Skin of body (tissue), 2 donors: ENCODE data around the gene TBX18. TPM values are rescaled to one million over a fixed set of nuclear protein-coding genes. Genes with fewer than 3 reads are reported as not detected.

Experiments used
- DNase-seq: peaks from one replicate; lab custom pipeline; 2025; lab: John Stamatoyannopoulos, UW
- total RNA-seq: library from RNA; depleted of rRNA; stranded (reverse); fragments of >200 nt; gene quantifications from one replicate; pipeline ENCODE4 v1.2.3, GENCODE V29; 2014

The TBX18 gene
- 33.5 TPM for total RNA-seq

DNA sequence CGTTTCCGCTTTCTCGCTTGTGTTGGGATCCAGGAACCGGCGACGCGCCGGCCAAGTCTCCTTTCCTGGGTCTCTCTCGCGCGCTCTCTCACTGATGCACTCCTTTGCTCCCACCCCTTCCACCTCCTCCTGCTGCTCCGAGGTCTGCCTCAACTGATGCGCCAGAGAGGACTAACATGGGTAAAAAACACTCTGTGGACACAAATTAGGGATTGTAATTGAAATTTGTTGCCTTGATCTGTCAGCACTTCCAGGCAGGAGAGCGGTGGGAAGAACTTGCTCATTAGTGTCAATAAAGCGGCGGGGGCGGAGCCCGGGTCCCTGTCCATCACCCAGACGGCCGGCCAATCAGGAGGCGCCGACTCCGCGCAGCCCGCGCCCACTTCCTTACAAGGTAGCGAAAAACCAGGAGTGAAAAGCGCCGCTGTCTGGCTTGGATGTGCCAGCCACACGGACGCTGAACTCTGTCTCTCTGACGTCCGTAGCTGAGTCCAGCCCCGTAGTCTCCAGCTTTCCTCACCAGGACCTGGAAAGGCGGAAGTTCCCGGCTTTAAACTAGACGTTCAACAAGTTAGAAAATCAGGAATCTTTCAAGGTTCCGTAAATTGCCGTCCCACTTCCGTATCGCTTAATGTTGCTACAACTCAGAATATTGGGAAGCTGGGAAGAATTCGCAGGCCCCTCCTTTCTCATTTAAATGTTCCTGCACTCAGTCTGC lies at the start of gene TBX18:
Gene TBX18 (minus strand): TSS at position 267 of the 718 bp plus-strand sequence. CDS start 417 bp downstream, outside the sequence.
- peak; percentile 95 for DNase-seq

DNA sequence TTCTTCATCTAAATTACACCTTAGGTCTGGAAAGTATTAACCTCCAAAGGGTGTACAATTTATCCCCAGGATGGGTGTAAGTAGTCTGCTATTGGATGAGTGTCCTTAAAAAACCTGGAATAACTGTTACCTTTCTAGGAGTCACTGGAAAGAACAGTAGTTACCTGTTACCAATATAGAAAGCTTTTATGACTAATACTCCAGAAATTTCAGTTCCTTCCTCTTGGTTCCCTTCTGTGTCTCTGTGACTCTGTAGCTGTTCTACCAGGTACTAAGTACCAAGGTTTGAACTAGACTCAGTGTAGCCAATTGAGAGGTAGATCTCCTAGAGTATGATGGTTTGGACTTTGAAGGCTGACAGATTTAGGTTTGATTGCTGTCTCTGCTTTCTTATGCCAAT lies 47.0 kb upstream of the TBX18 start:
- DNase-seq, result no peak

DNA sequence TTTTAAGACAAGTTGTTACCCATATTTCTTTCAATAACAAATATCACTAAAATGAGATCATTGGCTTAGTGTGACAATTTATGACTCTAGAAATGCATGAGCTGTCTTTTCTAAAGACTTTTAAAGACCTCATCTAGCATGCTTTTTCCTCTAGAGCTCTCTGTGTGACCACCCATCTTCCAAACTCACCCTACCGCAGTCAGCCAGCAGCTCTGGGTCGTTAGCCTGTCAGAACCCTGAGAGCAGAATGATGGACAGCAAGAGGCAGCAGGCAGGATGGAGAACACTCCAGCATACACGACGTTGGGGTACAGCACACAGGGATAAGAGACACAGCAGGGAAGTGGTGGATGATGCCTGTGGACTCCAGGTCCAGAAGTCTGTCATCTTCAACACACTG lies 45.1 kb upstream of the TBX18 start:
- DNase-seq, result peak; percentile 92

DNA sequence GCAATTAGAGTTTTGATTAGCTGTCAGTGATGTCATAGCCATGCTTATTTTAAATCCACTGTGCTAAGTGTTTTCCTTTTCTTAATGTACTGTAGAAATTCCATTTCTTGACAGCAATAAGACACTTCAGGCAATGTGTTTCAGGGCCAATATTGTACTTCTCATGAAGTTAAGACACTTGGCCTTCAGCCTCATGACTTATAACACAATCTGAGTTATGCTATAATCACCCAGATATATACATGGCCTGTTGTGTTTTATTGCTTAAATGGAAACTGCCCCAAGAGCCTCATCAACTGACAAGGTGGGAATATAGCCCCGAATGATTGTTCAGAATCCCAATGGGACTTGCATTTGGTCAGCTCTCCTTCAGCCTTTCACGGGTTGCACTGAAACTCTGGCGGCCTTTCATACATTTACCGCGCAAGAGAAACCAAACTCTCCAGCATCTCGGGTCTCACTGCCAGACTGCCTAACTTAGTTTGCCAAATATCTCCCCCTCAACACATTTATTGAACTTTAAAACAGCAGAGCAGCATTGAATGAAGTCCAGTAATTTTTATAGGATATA lies 44.2 kb upstream of the TBX18 start:
- DNase-seq, result peak; percentile 97

DNA sequence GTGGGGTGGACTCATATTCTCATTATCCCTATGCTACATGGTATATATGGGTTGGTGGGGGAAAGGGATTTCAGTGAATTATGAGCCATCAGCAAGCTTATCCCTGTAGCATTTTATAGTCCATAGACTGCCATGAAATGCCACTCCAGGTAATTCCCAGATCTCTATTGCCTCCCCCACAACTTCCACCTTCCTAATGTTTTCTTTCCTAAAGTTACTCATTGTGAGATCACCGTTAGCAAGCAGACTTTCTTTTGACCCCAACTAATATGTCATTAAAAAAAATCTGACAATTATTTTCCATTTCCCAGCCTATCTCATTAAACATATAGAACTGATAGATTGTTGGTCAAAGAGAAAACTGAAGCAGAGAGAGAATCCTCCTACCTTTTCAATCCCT lies 40.7 kb upstream of the TBX18 start:
- no peak for DNase-seq

DNA sequence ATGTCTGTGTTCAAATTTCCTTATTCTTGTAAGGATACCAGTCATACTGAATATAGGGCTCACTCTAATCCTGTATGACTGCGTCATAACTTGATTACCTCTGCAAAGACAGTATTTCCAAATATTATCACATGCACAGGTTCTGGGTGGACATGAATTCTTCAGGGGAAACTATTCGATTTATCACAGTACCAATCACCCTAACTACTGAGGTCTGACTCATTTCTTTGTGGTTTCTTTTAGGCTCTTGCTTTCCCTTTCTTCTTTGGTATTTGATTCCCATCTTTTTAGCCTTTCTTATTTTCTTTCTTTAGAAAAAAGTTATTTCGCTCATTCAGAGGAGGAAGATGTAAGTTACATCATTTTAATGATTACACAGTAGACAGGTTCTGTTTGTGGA lies 40.3 kb upstream of the TBX18 start:
- no peak for DNase-seq

DNA sequence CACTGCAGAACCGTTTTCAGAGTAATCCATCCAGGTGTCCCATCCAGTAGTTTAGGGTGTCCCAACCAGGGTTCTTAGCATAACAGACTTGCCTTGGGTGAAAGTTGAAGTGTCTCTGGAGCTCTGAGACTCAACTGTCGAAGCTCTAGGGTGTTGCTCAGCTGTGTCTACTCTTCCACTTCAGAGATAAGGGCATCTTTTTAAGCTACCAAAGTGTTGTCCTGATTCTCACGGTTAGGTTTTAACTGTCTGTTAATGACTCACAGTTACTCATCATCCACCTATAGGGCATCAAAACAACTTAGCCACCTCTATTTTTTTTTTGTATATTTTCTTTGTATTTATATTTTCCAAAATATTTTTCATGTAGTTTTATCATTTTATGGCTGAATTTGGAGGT lies 36.9 kb upstream of the TBX18 start:
- DNase-seq, result no peak

DNA sequence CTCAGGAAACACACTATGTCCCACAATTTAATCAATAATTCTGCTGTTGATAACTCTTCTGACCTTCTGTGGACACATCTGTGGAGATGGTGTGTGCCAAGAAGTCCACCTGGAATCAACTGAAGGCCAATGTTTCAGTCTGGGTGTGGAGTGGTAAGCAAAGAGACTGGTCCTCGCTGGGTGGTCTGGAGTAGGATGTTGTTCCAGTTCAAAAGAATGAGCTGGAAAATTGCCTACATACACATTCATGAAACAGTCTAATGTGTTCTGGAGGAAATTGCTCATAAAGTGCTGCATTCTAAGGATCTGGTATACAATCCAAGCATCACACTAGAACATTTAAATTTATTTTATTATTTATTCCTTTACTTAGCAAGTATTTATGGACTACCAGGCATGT lies 33.9 kb upstream of the TBX18 start:
- DNase-seq, result no peak

DNA sequence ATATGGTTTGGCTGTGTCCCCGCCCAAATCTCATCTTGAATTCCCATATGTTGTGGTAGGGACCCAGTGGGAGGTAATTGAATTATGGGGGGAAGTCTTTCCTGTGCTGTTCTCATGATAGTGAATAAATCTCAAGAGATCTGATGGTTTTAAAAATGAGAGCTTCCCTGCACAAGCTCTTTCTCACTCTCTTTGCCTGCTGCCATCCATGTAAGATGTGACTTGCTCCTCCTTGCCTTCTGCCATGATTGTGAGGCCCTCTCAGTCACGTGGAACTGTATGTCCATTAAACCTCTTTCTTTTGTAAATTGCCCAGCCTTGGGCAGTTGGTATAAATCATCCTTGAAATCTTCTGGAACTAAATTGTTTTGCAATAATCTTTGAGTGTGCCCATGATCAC lies 31.9 kb upstream of the TBX18 start:
- no peak for DNase-seq

DNA sequence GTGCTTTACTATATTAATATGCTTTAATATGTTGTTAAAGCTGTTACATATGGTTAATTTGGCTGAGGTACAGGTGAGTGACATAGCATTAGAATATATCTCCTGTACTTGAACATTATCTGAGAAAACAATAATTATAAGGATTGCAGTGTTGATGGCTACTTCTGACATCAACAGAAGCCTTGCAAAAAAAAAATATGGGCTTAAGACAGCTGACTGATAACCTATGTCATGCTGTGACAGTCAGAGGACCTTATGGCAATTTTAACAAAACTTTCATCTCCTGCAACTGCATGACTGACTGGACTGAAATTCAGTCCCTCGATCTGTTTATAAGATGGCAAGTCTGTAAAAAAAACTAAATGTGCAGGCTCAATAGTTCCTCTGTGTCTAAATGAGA lies 27.5 kb upstream of the TBX18 start:
- DNase-seq, result no peak

DNA sequence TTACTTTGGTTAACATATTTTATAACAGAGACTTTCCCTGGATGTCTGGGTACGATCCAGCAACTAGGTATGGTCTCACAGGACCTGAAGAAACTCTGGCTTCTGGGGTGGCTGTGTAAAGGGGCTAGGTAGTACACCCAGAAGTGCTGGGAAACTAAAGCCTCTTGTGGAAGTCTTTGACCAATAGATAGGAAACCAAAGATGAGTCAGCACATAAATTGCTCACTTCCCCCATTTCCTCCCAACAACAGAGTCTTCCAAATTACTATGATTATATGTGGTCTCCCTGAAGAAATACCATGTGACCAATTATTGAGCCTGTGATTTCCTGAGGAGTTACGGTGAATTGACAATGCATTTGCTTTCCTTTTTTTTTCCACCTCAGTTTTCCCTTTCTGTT lies 26.8 kb upstream of the TBX18 start:
- DNase-seq, result no peak

DNA sequence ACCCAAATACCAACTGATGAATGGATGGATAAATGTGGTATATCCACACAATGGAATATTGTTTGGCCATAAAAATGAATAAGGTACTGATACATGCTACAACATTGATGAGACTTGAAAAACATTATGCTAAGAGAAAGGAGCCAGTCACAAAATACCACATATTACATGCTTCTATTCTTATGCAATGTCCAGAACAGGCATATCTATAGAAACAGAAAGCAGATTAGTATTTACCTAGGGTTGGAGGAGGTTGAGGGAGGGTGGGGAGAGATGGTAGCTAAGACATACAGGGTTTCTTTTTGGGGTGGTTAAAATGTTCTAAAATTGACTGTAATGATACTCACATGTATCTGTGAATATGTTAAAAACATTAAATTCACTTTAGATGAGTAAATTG lies 24.8 kb upstream of the TBX18 start:
- no peak for DNase-seq

DNA sequence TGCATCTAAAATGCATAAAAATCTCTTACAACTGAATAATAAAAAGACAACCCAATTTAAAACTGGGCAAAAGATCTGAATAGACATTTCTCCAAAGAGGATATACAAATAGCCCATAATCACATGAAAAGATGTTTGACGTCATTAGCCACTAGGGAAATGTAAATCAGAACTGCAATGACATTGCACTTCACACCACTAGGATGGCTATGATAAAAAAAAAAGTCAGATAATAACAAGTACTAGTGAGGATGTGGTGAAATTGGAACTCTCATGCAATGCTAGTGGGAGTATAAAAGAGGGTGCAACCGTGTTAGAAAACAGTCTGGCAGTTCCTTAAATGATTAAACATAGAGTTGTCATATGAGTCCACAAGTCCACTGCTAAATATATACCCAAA lies 24.3 kb upstream of the TBX18 start:
- DNase-seq, result no peak

DNA sequence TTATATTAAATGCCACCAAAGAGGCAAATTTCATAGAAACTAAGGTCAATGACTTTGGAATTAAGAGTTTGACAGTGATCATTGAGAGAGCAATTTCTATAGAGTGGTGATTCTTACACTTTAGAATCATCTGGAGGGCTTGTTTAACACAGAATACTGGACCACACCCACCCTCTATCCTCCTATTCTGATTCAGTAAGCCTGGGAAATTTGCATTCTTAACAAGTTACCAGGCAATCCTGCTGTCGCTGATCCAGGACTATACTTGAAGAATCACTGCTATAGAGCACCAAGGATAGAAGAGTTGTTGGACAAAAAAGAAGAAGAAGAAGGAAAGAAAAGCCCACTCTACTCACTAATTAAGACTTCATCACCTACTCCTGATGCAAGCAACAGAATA lies 21.3 kb upstream of the TBX18 start:
- no peak for DNase-seq

DNA sequence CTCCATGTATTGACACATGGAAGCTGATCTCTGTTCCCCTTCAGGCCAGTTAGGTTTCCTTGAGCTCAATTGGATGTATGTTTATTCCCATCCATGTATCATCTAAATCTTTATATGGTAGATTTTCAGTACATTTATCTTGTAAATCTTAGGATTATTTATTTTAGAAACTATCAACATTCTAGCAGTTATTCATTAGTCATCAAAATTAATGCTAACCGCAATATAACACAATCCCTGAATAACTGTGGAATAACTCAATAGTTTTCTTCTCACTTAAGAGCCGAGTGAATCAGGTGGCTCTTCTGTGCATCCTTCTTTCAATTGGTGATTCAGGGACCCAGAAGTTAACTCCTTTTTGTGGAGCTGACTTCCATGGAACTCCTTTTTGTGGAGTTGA lies 15.5 kb upstream of the TBX18 start:
- DNase-seq, result no peak

DNA sequence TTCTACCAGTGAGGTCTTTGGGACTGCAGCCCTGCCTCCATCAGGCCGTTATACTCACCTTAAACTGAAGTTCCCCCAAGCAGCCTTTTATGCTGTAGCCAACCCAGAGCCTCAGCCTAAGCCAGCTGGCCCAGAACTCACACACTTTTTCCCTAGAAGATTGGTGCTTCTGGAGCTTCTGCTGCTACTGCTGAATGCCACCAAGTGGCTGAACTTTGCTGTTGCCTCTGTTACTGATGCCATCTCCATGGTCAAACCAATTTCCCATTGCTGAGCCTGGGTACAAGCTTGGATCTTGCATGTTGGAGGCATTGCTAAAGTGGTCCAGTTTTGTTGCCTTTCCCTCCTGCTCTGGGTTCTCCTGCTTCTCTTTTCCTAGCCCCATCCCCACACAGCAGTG lies 15.0 kb upstream of the TBX18 start:
- DNase-seq, result no peak

DNA sequence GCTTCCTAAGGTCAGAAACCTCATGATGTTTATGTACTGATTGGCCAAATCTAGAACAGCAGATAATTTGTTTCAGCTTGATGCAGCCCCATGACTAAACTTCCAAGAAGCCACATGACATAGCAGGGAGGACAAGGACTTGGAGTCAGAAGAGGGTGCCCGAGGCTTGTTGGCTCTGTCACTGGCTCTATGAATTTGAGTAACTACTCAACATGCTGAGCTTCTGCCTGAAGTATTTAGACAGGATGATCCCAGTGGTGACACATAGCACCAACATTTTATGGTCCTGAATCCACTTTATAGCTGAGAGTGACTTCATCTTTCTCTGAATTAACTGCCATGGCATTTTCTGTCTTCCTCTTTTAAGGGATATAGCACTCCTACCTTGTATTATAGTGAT lies 13.5 kb upstream of the TBX18 start:
- no peak for DNase-seq

DNA sequence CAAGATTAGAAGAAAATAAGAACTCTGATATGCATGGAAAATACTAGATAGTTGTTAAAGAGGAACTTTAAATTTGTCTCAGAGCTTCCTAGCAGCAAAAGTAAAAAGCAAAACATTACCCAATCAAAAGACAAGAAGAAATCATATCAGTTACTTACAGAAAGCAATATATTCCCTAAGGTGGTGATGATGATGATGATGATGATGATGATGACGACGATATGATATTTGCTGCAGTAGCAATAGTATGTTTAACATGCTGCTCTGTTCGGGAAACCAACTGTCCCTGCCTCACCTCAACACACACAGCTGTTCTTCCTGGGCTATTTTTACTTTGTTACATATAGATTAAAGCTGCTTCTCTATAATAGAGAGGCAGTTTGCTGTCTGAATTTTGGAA lies 12.0 kb upstream of the TBX18 start:
- DNase-seq, result no peak

DNA sequence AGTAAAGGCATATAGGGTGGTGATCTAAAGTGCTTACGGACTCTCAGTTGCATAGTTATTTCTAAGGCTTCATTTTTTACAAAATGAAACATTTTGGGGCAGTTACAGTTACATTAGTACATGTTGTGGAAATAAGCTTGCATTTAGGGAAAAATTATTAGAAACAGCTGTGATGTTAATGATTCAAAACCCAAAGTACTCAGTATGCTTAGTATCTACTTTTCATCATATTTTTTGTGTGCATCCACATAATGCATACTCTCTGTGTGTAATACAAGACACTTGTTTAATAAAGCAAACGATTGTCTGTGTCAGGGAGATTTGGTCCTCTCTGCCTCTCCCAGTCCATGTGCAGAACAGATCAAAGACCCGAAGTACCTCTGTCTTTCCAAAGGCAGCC lies 11.4 kb upstream of the TBX18 start:
- DNase-seq, result peak; percentile 70

DNA sequence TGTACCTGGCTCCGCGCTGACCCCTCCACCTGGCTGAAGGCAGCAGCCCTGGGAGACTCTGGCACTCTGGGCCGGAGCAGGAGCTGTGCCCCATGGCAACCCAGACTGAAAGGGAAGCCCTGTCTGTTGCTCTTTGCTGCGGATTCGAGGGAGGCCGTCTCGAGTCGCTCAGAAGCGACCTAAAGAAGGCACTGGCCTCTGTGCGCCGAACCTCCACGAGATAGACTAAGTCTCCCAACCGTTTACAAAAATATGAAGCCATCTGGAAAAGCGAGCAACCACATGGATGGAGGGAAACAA lies 10.5 kb upstream of the TBX18 start:
- no peak for DNase-seq

DNA sequence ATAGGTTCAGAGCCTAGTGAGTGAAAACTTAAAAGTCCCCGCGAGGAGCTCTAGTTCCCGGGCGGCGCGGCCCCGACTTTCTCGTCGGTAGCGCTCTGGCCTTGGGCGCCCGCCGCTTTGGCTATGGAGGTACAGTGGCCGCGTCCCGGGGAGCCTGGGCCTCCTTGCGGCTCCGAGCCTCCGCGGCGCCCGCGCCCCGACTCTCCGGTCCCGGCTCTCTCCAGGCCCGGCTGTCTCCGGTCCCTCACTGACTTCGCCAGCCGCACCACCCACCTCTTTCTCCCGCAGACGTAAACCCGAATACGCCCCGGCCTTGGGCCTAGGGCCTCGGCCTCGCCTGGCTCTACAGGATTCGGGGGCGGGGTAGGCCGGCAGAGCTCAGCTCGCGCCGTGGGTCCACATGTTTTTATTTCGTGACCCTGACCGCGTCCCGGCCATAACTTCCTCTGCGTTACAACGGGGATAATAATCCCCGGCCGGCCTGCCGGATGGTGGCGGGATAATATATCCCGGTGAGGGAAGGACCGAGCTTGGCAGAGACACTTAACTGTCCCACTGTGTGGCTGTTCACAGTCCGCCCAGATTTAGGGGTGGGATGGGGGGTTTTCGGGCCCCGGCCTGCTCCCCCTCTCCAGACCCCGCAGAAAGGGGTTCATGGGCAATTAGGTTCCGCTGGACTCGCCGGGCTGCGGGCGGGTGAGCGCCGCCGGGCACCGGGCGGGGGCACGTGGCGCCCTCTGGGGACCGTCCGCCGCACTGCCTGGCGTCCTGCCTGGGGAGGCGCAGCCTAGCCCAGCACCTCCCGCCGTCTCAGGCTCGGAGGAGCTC lies 10.0 kb upstream of the TBX18 start:
- peak; percentile 31 for DNase-seq

DNA sequence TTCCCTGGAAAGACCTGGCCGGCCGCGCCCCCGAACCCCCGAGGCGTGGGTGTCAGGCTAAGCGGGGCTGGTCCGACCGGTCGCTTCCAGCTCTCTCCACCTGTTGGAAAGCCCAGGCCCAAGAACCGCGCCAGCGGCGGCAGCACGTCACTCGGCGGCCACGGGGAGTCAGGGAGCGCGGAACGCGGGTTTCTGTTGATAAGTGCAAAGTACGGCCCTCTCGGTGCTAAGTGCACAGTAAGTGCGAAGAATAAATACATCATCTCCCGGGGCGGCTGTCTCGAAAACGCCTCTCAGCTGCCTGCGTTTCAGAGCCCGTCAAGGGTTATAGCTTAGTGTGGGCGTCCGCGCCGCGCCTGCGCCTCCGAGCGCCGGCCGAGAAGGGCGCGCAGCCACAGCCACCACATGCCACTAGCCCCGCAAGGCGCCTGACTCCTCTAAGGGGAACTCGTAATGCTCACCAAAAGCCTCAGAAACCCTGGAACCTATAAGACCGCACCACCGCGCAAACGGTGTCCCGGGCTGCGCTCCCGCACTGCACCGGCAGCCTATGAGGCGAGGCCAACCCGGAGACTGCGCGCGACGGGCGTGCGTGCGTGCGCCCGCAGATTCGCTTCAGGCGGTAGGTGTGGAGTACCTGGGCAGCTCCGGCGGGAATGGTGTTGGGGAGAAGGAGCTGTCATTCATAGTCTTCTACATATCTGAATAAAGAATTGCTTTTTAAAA lies 9.2 kb upstream of the TBX18 start:
- no peak for DNase-seq

DNA sequence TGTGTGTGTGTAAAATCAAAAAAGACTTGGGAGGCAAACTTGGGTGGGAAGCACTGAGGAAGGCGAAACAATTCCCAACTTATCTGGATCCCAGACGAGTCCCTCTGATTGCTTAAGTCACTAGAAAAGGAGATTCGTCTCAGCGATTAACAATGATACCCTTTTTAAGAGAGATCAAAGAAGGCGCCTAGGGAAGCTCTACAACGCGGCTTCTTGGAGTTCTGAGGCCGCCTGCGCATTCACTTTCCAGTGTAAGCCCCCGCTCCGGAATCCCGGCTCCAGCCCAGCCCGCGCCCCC lies 8.7 kb upstream of the TBX18 start:
- DNase-seq, result no peak
